Ecto neural progenitor cell (in vitro differentiated cells): ENCODE data around the gene PTPA.

Experiments
- DNase-seq: peaks from one replicate; pipeline ENCODE4 v3.0.0-alpha.2; 2018; ENCODE audit warnings: low spot score

Gene PTPA

GRCh38 chr9:129137292-129138143 lies 26.3 kb downstream of the PTPA start:
- DNase-seq: no peak

GRCh38 chr9:129138144-129138462 lies 26.9 kb downstream of the PTPA start:
- no peak for DNase-seq

GRCh38 chr9:129138476-129139232 lies 27.4 kb downstream of the PTPA start:
- no peak for DNase-seq

- peak; percentile 83 for DNase-seq
These were observed 28.2 kb downstream of the PTPA start for GRCh38 chr9:129139233-129139992.

GRCh38 chr9:129139993-129140396 lies 28.8 kb downstream of the PTPA start:
- peak; percentile 86 for DNase-seq

- peak; percentile 75 for DNase-seq
These were observed 29.3 kb downstream of the PTPA start for GRCh38 chr9:129140397-129141065.

- DNase-seq: no peak
These were observed 30.1 kb downstream of the PTPA start for GRCh38 chr9:129141066-129142041.

GRCh38 chr9:129142138-129142935 lies 31.1 kb downstream of the PTPA start:
- DNase-seq: no peak

- DNase-seq: peak; percentile 84
These were observed 32.1 kb downstream of the PTPA start for GRCh38 chr9:129143031-129143927.

- no peak for DNase-seq
These were observed 34.1 kb downstream of the PTPA start for GRCh38 chr9:129145316-129145715.

- peak; percentile 79 for DNase-seq
These were observed 34.7 kb downstream of the PTPA start for GRCh38 chr9:129145841-129146292.

- no peak for DNase-seq
These were observed 35.3 kb downstream of the PTPA start for GRCh38 chr9:129146441-129146941.

GRCh38 chr9:129148463-129149204 lies 37.4 kb downstream of the PTPA start:
- no peak for DNase-seq

- no peak for DNase-seq
These were observed 38.2 kb downstream of the PTPA start for GRCh38 chr9:129149442-129149841.

GRCh38 chr9:129150122-129150521 lies 38.9 kb downstream of the PTPA start:
- no peak for DNase-seq

GRCh38 chr9:129150672-129151211 lies 39.5 kb downstream of the PTPA start:
- no peak for DNase-seq

- DNase-seq: no peak
These were observed 40.3 kb downstream of the PTPA start for GRCh38 chr9:129151469-129151868.
